ENCODE measurements around the gene MAML2. TPM values are rescaled to one million over a fixed set of nuclear protein-coding genes. Genes with fewer than 3 reads are reported as not detected.

Gene MAML2
- total RNA-seq, 1 experiment from 2014 or later, result 2.7 TPM

DNA sequence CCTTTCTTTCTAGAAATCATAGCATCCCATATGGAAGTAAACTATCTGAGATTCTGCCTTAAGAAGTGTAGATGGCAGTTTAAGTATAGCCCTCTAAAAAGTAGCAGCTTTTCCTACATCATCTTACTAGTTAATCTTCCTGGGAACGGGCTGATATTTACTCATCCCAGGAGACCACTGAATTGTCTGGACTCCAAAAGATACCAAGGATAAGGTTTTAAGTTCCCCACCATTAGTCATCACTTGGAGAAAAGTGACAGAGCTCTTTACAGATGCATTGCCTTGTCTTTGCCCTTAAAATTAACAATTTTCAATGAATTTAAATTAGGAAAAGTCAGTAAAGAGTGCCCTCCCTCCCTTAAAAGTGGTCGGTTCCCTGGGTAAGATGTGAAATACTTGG lies 129.5 kb downstream of the MAML2 start:
- no peaks in the 10 kb centered on the region for H3K79me1 ChIP-seq (ENCODE audit: insufficient read depth, low read depth, low read length, poor library complexity, severe bottlenecking)
- H3K27me3 Mint-ChIP-seq (ENCODE audit: low read depth), result no peaks in the 10 kb centered on the region
- H2BK120ac ChIP-seq (ENCODE audit: low read depth, low read length, poor library complexity, severe bottlenecking), result no peak overlapping the region
- H3K36me3 Mint-ChIP-seq (ENCODE audit: insufficient read depth in 1 of 3, low read depth in 3 of 3), result no peaks in the 10 kb centered on the region
- H3T11ph ChIP-seq (ENCODE audit: low read length), result no peak overlapping the region
- H3K27me3 ChIP-seq (ENCODE audit: insufficient read depth, low read length), result no peaks in the 10 kb centered on the region
- no peak for DNase-seq
- H3K56ac ChIP-seq (ENCODE audit: insufficient read length, low read depth, low read length), result no peak overlapping the region
- no peaks in the 10 kb centered on the region for H3K9me3 Mint-ChIP-seq
- H3K4me1 Mint-ChIP-seq, result peaks cover 16 to 28% of the 10 kb centered on the region in 2 experiments
- H2BK20ac ChIP-seq (ENCODE audit: low read depth, low read length, poor library complexity, severe bottlenecking), result no peak overlapping the region
- H3K23me2 ChIP-seq (ENCODE audit: insufficient read length, low read depth, low read length, poor library complexity, severe bottlenecking), result no peaks in the 10 kb centered on the region
- no peak overlapping the region for H4K91ac ChIP-seq (ENCODE audit: insufficient read length, low read depth, low read length)
- H3K23ac ChIP-seq (ENCODE audit: insufficient read length, low read depth, low read length), result no peak overlapping the region
- no peak overlapping the region for H2BK5ac ChIP-seq (ENCODE audit: insufficient read length, low read length)
- no peaks in the 10 kb centered on the region; the same call in 1 of the 2 replicates for H3K79me2 ChIP-seq (ENCODE audit: insufficient read depth, low read length)
- H2AFZ ChIP-seq (ENCODE audit: low read length), result no peak overlapping the region
- no peak overlapping the region for H3K27ac ChIP-seq (ENCODE audit: insufficient read length, low read depth, low read length)
- H4K8ac ChIP-seq (replicated peaks; ENCODE audit: insufficient read length, low read depth, low read length), result no peak overlapping the region
- H3K9ac ChIP-seq (ENCODE audit: extremely low read depth, insufficient read length, low read length), result no peak overlapping the region
- no peak overlapping the region for H4K5ac ChIP-seq (ENCODE audit: insufficient read length, low read depth, low read length)
- H3K4me3 Mint-ChIP-seq, result no peak overlapping the region
- no peaks in the 10 kb centered on the region for H3K9me3 ChIP-seq (ENCODE audit: control insufficient read depth, low read depth, low read length)
- H2BK15ac ChIP-seq (ENCODE audit: low read depth, low read length), result no peak overlapping the region
- no peak overlapping the region for H3K4me2 ChIP-seq (ENCODE audit: insufficient read depth, insufficient read length, low read length)
- H3K4ac ChIP-seq (ENCODE audit: low read depth, low read length), result no peak overlapping the region
- TF ChIP-seq, protein P1, sequence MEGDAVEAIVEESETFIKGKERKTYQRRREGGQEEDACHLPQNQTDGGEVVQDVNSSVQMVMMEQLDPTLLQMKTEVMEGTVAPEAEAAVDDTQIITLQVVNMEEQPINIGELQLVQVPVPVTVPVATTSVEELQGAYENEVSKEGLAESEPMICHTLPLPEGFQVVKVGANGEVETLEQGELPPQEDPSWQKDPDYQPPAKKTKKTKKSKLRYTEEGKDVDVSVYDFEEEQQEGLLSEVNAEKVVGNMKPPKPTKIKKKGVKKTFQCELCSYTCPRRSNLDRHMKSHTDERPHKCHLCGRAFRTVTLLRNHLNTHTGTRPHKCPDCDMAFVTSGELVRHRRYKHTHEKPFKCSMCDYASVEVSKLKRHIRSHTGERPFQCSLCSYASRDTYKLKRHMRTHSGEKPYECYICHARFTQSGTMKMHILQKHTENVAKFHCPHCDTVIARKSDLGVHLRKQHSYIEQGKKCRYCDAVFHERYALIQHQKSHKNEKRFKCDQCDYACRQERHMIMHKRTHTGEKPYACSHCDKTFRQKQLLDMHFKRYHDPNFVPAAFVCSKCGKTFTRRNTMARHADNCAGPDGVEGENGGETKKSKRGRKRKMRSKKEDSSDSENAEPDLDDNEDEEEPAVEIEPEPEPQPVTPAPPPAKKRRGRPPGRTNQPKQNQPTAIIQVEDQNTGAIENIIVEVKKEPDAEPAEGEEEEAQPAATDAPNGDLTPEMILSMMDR (conservative IDR thresholded peaks at IDR 0.05), result no peak
- WGBS (ENCODE audit: extremely low coverage, insufficient read length, low lambda C conversion rate), result no CpG with 5 or more reads among the region's 2 CpGs
- H2AK5ac ChIP-seq (ENCODE audit: insufficient read length, low read length), result no peak overlapping the region
- H3K4me1 ChIP-seq (ENCODE audit: insufficient read depth, low read length), result peaks cover 12% of the 10 kb centered on the region; the same call in 1 of the 2 replicates
- no peak overlapping the region for H3K27ac Mint-ChIP-seq
- no peak overlapping the region for H3K18ac ChIP-seq (ENCODE audit: insufficient read length, low read depth, low read length)
- H4K20me1 ChIP-seq (ENCODE audit: control insufficient read depth, insufficient read depth, insufficient read length), result no peaks in the 10 kb centered on the region
- no peak overlapping the region for H2BK12ac ChIP-seq (ENCODE audit: insufficient read length, low read depth, low read length)
- no peak overlapping the region for H3K14ac ChIP-seq (ENCODE audit: insufficient read depth, low read length)
